PC-9 (cell line): ENCODE results near the gene SLC22A1.

Experiments used
- EZH2 ChIP-seq: fragments of 200-600 bp; sonication (generic); IDR thresholded peaks from 2 replicates; pipeline ENCODE4 v1.8.0; 2017; ENCODE audit warnings: antibody characterized with exemption, low read depth
- TF ChIP-seq, protein P1 (sequence below): fragments of 200-600 bp; sonication (generic); conservative IDR thresholded peaks from 2 replicates; pipeline ENCODE4 v1.6.1; 2017; ENCODE audit warnings: mixed run types, antibody characterized with exemption, mild to moderate bottlenecking, moderate library complexity

DNA sequence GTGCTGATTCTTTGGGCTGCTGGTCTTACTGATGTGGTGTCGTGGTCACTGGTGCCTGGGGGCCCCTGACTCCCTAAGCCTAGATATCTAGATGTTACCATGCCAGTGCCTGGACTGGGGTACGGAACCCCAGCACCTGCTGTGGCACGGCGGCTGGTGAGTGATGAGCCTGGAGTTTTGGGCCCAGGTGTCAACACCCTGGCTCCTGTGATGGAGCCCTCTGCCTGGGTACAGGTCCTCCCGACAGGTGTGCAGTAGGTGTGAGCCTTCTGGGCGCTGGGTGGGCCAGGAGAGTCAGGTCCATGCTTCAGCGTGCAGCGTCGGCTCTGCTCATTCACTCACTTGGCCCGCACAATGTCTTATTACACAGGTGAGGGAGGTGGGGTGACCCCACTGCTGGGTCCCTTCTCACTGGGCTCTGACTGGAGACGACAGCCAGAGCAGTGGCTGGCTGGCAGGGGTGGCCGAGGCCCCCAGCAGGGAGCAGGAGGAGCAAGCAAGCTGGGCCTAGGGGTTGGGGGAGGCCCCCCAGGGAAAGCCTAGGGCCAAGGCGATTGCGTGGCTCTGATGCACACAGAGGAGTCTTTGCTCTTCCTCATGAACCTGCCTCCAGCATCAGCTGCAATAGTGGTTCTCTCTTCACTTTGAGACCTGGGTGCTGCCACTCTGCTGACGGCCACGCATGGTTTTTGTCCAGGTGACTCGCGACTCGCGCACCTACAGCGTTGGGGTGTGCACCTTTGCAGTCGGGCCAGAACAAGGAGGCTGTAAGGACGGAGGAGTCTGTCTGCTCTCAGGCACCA lies 42.5 kb upstream of the SLC22A1 start:
- TF ChIP-seq EZH2: no peak
- TF ChIP-seq, protein P1, sequence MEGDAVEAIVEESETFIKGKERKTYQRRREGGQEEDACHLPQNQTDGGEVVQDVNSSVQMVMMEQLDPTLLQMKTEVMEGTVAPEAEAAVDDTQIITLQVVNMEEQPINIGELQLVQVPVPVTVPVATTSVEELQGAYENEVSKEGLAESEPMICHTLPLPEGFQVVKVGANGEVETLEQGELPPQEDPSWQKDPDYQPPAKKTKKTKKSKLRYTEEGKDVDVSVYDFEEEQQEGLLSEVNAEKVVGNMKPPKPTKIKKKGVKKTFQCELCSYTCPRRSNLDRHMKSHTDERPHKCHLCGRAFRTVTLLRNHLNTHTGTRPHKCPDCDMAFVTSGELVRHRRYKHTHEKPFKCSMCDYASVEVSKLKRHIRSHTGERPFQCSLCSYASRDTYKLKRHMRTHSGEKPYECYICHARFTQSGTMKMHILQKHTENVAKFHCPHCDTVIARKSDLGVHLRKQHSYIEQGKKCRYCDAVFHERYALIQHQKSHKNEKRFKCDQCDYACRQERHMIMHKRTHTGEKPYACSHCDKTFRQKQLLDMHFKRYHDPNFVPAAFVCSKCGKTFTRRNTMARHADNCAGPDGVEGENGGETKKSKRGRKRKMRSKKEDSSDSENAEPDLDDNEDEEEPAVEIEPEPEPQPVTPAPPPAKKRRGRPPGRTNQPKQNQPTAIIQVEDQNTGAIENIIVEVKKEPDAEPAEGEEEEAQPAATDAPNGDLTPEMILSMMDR: no peak
